ENCODE results near the gene SELENOI.

Gene SELENOI

GRCh38 chr2:26424221-26424620 lies 78.3 kb downstream of the SELENOI start:
- H3K4me3 ChIP-seq (ENCODE audit: low read depth, low read length) = no peak overlapping the region
- no peak for TF ChIP-seq CTCF (IDR thresholded peaks at IDR 0.05; ENCODE audit: low read depth, low read length, missing control alignments)
- DNase-seq (ENCODE audit: low read depth) = no peak

GRCh38 chr2:26428846-26429245 lies 82.9 kb downstream of the SELENOI start:
- H3K4me3 ChIP-seq (ENCODE audit: low read depth, low read length) = no peak overlapping the region
- no peak for TF ChIP-seq CTCF (IDR thresholded peaks at IDR 0.05; ENCODE audit: low read depth, low read length, missing control alignments)
- no peak for DNase-seq (ENCODE audit: low read depth)

GRCh38 chr2:26429779-26430578 lies 84.0 kb downstream of the SELENOI start:
- no peak for TF ChIP-seq CTCF (IDR thresholded peaks at IDR 0.05; ENCODE audit: low read depth, low read length, missing control alignments)
- no peak for DNase-seq (ENCODE audit: low read depth)

GRCh38 chr2:26430826-26431225 lies 84.9 kb downstream of the SELENOI start:
- no peak overlapping the region for H3K4me3 ChIP-seq (ENCODE audit: low read depth, low read length)
- TF ChIP-seq CTCF (IDR thresholded peaks at IDR 0.05; ENCODE audit: low read depth, low read length, missing control alignments) = no peak
- no peak for DNase-seq (ENCODE audit: low read depth)

More at GRCh38 chr2:26429779-26430578, 84.0 kb downstream of the SELENOI start:
- no peak overlapping the region for H3K4me3 ChIP-seq (ENCODE audit: low read depth, low read length)

GRCh38 chr2:26432363-26432762 lies 86.4 kb downstream of the SELENOI start:
- no peak overlapping the region for H3K4me3 ChIP-seq (ENCODE audit: low read depth, low read length)
- TF ChIP-seq CTCF (IDR thresholded peaks at IDR 0.05; ENCODE audit: low read depth, low read length, missing control alignments) = no peak
- DNase-seq (ENCODE audit: low read depth) = no peak

GRCh38 chr2:26432859-26433258 lies 86.9 kb downstream of the SELENOI start:
- no peak for DNase-seq (ENCODE audit: low read depth)
- no peak for TF ChIP-seq CTCF (IDR thresholded peaks at IDR 0.05; ENCODE audit: low read depth, low read length, missing control alignments)
- no peak overlapping the region for H3K4me3 ChIP-seq (ENCODE audit: low read depth, low read length)

- TF ChIP-seq CTCF (IDR thresholded peaks at IDR 0.05; ENCODE audit: low read depth, low read length, missing control alignments) = no peak
- H3K4me3 ChIP-seq (ENCODE audit: low read depth, low read length) = no peak overlapping the region
- no peak for DNase-seq (ENCODE audit: low read depth)
Measured at GRCh38 chr2:26435106-26435505, 89.2 kb downstream of the SELENOI start.

All from GM12864 (cell line).